ENCODE data around the gene TMEM183A. TPM values are rescaled to one million over a fixed set of nuclear protein-coding genes. Genes with fewer than 3 reads are reported as not detected.

TMEM183A gene
- total and polyA plus RNA-seq, 10 of the 15 experiments (the other 5 are each of a cell fraction or from before 2014, with no cell fraction given): 12.3 to 103 (median 66.3) TPM

DNA sequence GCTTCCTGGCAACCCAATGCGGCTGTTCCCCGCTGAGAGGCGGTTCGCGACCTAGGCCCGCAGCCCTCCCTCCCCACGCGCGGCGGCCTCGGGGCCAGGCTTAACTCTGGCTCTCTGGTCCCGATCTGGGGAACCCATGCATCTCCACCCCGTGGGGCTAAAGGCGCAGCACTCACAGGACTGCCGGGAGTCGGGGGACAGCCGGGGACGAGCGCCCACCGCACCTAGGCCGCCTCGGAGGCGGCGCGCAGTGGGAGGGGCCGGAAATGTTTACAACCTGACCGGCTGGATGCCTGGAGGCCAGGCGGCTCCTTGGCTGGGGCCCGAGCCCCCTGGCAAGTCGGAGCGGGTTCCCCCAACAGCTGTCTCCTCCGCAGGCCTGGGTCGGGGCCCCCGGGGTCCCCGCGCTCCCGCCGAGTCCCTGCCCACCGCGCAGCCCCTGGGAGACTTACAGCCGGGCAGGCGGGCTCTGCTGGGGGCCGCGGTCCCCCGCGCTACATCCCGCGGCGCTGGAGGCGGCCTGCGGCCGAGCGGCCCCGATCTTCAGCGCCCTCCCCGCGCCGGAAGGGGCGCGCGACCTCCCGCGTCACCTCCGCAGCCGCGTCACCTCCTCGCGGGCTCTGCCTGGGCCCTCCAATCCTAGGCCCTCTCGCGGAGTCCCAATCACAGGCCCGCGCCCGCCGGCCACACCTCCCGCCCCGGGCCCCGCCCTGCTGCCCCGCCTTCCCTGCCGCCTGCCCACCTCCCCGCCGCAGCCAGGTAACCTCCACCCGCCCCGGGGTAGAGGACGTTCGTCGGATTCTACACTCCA is 49.2 kb upstream of the TMEM183A start, which contains the start of gene ADIPOR1 (continued):
- TF ChIP-seq, protein P1, sequence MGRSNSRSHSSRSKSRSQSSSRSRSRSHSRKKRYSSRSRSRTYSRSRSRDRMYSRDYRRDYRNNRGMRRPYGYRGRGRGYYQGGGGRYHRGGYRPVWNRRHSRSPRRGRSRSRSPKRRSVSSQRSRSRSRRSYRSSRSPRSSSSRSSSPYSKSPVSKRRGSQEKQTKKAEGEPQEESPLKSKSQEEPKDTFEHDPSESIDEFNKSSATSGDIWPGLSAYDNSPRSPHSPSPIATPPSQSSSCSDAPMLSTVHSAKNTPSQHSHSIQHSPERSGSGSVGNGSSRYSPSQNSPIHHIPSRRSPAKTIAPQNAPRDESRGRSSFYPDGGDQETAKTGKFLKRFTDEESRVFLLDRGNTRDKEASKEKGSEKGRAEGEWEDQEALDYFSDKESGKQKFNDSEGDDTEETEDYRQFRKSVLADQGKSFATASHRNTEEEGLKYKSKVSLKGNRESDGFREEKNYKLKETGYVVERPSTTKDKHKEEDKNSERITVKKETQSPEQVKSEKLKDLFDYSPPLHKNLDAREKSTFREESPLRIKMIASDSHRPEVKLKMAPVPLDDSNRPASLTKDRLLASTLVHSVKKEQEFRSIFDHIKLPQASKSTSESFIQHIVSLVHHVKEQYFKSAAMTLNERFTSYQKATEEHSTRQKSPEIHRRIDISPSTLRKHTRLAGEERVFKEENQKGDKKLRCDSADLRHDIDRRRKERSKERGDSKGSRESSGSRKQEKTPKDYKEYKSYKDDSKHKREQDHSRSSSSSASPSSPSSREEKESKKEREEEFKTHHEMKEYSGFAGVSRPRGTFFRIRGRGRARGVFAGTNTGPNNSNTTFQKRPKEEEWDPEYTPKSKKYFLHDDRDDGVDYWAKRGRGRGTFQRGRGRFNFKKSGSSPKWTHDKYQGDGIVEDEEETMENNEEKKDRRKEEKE (IDR thresholded peaks at IDR 0.05): no peak

- WGBS (ENCODE audit: insufficient coverage, insufficient replicate concordance, low lambda C conversion rate, missing lambda C conversion rate): 2% methylated on average over 10 of the region's 10 CpGs
- Histone ChIP-seq H3K36me3 (ENCODE audit: control insufficient read depth in 2 of 2, insufficient read depth in 2 of 2, low read length in 1 of 2) (no peaks in the 10 kb centered on the region; a peak in 1 of 4 replicates), H3K27me3 (replicated peaks in 1 of 2; ENCODE audit: control insufficient read depth in 2 of 2, insufficient read depth in 2 of 2, low read length in 1 of 2) (no peaks in the 10 kb centered on the region), H3K4me2 (ENCODE audit: control insufficient read depth, insufficient read depth) (peak overlapping the region; percentile 87), H3K79me2 (ENCODE audit: control insufficient read depth, insufficient read depth, low read length) (peaks cover 37% of the 10 kb centered on the region), H3K9me3 (replicated peaks; ENCODE audit: control insufficient read depth, insufficient read depth, low read length) (no peaks in the 10 kb centered on the region), H3K4me3 (peak overlapping the region; percentile 89; the same call in 1 of the 2 replicates), H3K9ac (ENCODE audit: control insufficient read depth, insufficient read depth, low read length) (peak overlapping the region; percentile 37; the same call in 1 of the 2 replicates), H3K4me1 (ENCODE audit: control insufficient read depth, insufficient read depth, low read length) (peaks cover 7% of the 10 kb centered on the region; the same call in 1 of the 2 replicates), H3K27ac (ENCODE audit: control insufficient read depth, insufficient read depth) (no peak overlapping the region), H4K20me1 (ENCODE audit: control insufficient read depth, insufficient read depth) (no peaks in the 10 kb centered on the region), H2AFZ (ENCODE audit: control insufficient read depth, low read depth, low read length) (peak overlapping the region; percentile 92)
- SMC1A ChIA-PET (ENCODE audit: uncharacterized antibody, unreplicated experiment): interaction anchor here (1.1 kb wide), 1 partner anchor 9 kb away, joined by 3 read pairs; no protein-coding TSS in a partner anchor
- BruUV-seq (replicated peaks): no TSS peak
- DNase-seq (ENCODE audit: low read depth, low spot score) (no peak), ATAC-seq (peak; percentile 3; the same call in 2 of the 3 replicates), FAIRE-seq (no peak)
- intact Hi-C loops (cut with micrococcal nuclease; ENCODE audit: unreplicated experiment) (no loop called here), in situ Hi-C loops (cut with MboI) (no loop called here)
- TF ChIP-seq, protein P2, sequence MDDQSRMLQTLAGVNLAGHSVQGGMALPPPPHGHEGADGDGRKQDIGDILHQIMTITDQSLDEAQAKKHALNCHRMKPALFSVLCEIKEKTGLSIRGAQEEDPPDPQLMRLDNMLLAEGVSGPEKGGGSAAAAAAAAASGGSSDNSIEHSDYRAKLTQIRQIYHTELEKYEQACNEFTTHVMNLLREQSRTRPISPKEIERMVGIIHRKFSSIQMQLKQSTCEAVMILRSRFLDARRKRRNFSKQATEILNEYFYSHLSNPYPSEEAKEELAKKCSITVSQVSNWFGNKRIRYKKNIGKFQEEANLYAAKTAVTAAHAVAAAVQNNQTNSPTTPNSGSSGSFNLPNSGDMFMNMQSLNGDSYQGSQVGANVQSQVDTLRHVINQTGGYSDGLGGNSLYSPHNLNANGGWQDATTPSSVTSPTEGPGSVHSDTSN (IDR thresholded peaks at IDR 0.05; ENCODE audit: insufficient replicate concordance, low read depth, low read length): no peak
- TF ChIP-seq SUPT20H (IDR thresholded peaks at IDR 0.05; ENCODE audit: borderline replicate concordance, control insufficient read depth, low read depth, low read length) (no peak), USF2 (IDR thresholded peaks at IDR 0.05; ENCODE audit: borderline replicate concordance, low read depth, low read length) (no peak)
- POLR2A ChIA-PET: interaction anchor here (1.3 kb wide), 1 partner anchor 9 kb away, joined by 4 read pairs; no protein-coding TSS in a partner anchor
- CTCF ChIA-PET: interaction anchor here (1.3 kb wide), 1 partner anchor 9 kb away, joined by 4 read pairs; no protein-coding TSS in a partner anchor
- RAD21 ChIA-PET (ENCODE audit: unreplicated experiment): interaction anchor here (1.4 kb wide), 1 partner anchor 9 kb away, joined by 4 read pairs; no protein-coding TSS in a partner anchor
Observed at GRCh38 chr1:202958544-202959275, 48.5 kb upstream of the TMEM183A start.

Data from GM12878 (cell line).